HG02763 (cell line): ENCODE measurements around the gene GEMIN8.

ENCODE experiments used
- ATAC-seq: cut with Tn5 transposase; IDR thresholded peaks from one replicate; pipeline ENCODE4 v1.9.1; 2021; ENCODE audit warnings: mild to moderate bottlenecking, moderate library complexity; ENCODE audit not compliant: unreplicated experiment

The GEMIN8 gene, protein sequence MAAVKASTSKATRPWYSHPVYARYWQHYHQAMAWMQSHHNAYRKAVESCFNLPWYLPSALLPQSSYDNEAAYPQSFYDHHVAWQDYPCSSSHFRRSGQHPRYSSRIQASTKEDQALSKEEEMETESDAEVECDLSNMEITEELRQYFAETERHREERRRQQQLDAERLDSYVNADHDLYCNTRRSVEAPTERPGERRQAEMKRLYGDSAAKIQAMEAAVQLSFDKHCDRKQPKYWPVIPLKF

DNA sequence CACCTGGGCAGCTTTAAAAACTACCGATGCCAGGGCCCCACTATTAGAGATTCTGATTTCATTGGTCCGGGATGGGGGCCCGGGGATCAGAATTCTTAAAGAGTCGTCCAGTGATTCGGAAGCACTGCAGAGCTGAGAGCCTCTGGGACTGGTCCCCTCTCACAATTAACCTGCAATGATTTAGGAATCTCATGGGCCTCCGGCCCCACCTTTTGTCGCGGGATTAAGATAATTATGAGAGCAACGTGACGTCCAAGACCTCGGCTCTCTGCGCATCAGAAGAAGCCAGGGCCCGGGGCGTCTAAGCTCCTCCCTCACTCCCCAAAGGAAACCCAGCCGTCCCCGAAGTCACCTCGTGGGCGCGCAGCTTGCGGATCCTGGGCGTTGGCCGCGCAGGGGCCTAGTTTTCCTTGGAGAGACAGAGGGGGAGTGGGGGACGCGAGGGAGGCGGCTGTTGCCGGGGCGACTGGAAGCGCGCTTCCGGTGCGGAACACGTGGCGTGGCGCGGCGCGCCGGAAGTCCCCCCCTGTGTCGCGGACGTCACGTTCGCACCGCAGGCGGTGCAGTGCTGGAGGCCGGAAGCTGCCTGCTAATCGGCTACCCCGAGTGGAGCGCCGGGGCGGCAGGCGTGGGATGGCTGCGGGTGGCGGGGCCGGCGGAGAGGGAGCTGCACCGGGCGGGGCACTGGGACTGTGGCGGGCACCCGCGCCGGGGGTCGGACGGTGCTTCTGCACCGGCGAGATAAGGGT is at the start of gene GEMIN8:
TSS of gene GEMIN8 (minus strand) at position 468 of the 749 bp plus-strand sequence. CDS start 8,414 bp downstream, outside the sequence.
- peak; percentile 92 for ATAC-seq

DNA sequence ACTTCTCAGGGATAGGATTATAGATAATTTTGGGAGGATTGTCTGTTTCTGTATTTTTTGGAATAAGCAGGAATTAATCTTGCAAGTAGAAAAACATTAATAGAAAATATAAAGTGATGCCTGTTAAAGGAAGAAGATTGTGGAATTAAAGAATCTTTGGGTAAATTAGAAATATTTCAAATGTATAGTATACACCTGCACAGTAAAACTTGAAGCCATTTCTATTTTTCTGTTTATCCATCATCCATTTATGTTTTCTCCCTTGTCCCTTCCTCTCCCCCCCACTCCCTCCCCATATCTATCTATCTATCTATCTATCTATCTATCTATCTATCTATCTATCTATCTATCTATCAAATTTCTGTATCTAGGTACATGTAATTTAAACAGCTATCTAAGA is 46.9 kb upstream of the GEMIN8 start:
- no peak for ATAC-seq

DNA sequence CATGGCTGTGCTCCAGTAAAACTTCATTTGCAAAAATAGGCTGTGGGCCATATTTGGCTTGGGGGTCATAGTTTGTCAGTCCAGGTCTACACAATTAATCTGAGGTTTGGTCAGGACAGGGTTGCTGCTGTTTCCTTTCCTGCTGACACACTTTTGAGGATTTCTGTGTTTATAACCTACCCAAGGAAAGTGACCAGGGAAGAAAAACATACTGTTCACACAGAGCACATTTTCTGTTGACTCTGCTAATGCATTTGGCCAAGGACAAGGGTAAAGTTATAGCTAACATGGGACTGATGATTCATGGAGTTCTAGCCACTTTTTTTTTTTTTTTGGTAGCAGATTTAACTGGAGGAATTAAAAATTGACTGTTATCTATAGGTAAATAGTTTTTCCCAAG is 43.9 kb upstream of the GEMIN8 start:
- ATAC-seq, result no peak

DNA sequence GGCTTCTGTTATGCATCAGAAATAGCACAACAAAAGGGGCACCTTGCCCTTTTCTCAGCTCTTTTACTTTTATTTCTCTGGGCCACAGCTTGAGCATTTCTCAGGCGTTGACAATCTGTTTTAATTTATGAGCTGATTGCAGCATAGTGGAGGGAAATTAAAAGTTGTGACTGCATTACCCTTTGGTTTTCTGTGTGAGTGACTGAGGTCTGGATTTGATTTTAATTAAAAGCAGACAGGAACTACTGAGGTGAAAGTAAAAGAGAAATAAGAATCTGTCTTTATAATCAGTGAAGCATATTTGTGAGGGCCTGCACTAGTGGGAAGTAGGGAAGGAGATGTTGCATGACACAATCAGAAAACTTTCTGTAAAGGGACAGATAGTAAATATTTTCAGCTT is 43.4 kb upstream of the GEMIN8 start:
- ATAC-seq, result no peak

DNA sequence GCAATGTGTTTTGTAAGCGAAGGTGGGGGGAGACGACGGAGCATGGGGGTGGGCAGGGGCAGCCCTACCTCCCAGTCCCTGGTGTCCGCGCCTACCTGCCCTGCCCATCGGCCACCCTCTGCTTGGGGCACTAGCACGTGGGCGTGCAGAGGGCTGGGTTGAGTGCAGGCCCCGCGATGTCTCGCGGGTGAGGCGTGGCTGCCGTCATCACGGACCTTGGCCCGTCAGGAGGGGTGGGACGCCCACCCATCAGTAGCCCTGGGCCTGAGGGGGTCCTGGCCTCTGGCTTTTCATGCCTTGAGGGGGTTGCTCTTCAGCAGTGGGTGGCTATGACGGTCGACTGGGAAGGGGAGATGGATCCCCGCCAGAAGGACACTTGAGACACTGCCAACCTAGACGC is 36.1 kb upstream of the GEMIN8 start:
- ATAC-seq, result no peak

DNA sequence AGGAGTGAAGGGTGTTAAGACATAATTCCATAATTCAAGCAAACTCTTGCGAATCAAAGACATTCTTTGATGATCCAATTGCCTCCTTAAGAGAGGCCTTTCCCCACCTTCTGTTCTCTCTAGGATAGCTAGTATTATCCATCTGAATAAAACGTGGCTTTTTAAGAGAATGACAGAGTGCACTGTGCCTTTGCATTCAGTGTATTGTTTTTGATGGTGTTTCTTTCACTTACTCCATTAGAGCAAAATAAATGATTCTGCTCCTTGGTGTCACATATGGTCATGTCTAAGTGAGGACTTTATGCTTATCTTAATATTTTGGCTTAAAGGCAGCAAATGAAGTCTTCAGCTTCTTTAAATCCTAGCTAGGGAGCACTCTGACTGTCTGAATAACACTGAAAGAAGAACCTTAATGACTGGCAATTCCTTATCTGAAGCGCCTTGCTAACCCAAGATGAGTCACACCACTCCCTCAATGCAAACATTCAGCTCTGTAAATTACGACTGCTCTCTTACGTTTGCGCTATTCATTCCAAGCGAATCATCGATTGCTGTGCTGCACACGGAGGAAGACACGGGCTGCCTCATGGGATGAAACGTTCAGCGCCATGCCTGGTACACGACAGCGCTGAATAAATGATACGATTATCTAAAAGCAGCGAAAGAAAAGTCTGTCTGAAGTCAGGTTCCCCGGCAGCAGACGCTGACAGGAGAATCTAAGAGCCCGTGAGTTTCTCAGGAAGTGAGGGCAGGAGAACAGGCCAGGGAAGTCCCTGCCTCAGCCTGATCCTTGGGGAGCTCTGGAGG is 35.1 kb upstream of the GEMIN8 start:
- no peak for ATAC-seq

DNA sequence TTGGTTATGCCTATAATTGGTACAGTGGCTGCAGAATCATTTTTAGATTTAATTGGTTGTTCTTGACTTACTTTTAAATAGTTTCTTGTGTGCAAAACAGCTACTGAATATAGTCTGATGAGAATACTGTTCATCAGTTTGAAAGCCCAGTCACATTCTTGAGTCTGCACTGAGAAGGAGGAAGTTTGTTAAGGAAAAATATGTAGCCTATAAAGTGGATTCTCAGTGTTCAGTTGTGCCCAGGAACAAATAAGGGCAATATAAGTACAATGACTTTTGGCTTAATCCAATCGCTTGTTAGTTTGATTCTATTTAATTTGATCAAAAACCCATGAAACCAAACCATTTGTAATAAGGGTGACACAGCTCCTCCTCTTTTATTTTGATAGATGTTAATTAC is 32.8 kb upstream of the GEMIN8 start:
- no peak for ATAC-seq

DNA sequence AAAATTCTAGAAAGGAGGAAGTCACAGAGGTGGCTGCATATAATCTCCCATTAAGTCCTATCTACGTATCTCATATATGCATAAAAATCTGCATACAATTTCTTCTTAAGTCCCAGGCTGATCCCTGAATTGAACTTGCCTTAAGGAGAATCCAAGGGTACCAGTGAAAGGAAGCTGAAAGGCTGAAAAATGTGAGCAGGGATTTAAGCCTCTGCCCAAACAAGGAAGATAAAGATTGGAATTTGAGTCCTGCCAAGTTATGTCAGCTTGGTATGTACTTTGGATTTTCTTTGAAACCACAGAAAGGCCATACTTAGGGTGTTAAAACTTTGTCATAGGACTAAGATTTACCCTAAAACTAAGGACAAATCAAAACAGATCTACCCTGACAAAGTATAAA is 26.5 kb upstream of the GEMIN8 start:
- ATAC-seq, result no peak

DNA sequence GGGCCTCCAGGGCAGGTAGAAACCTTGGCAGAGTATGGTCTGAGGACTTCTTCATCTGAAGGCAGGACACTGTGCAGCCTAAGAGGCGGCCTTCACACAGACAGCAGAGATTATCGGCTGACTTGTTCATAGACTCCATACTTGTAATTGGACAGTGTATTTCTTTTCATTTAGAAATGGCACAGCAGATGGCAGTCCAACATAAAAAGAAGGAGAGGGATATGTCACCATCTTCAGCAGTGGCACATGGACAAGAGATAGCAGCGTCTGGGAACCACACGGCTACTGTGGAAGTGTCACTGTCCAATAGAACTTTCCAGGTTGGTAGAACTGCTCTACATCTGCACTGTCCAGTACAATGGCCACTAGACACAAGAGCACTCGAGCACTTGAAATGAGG is 21.7 kb upstream of the GEMIN8 start:
- no peak for ATAC-seq

DNA sequence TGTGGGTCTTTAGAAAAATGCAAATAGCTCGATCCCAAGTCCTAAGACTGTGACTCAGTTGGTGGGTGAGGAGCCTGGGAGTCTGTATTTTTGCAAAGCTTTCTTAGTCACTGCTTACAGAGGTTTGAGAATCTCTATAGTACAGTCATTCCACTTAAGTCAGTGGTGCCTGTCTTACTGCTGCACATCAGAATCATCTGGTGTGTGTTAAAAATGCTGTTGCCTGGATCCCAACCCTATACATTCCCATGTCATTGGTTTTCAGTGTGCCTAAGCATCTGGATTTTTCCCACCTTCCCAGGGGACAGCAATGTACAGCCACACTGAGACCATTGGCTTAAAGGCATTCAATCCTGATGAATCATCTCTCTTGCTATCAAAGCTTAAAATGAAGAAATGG is 21.0 kb upstream of the GEMIN8 start:
- no peak for ATAC-seq

DNA sequence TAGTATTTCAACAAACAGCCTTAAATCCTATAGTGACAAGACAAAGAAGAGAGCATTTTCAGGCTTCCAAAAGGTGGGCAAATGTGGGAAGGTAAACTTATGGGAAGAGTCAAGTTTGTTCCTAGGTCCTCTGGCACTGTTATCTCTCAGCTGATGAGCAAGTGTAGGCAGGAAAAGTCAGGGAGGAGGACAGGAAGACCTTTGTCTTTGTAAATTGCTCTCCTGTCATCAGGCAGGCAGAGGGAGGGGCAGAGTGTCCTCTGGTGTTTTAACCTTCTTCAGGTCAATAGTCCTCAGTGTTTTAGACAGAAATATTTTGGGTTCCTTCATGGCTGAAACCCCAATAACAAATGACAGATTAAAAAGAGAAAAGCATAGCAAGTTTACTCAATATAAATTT is 13.5 kb upstream of the GEMIN8 start:
- no peak for ATAC-seq

DNA sequence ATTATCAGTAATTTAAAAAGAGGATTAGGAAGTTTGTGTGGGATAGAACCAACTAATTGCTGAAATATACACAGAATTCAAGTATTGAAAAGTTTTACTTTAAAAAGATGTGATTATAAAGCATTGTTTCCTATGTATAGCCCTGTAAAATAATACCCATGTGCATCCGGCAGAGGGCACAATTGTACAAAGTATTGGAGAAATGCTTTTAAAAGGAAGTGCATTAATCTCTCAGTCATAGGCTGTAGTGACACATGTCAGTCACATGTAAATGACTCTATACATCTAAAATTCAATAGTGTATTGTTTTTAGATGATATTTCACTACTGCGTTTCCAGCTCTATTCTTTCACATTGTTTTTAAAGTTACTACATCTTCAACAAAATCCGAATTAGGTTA is 9.7 kb upstream of the GEMIN8 start:
- peak; percentile 86 for ATAC-seq

DNA sequence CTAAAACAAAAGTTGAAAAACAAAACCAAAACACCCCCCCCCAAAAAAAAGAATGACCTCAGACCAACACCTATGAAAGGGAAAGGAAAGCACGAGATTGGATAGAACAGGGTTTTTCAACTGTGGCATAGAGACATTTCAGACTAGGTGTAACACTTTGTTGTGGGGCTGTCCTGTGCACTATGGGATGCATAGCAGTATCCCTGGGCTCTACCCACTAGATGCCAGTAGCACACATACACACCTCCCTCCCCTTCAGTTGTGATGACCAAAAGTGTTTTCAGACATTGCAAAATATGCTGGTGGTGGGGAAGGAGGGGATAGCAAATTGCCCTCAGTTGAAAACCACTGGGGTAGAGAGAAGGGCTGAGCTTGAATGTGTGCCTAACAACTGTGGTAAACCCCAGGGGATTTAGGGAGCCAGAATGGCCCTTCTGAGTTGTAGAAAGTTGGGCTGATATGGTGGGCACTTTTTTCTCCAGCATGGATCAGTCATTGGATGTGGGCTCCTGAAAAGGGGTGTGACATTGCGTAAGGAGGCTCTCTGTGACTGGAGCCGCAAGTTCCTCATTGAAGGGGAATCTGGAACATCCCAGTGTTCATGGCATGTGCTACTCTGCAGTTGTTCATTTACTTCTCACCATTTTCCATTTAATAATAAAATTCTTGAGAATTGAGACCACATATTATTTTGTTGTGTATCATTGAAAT is 8.8 kb upstream of the GEMIN8 start:
- ATAC-seq, result no peak

DNA sequence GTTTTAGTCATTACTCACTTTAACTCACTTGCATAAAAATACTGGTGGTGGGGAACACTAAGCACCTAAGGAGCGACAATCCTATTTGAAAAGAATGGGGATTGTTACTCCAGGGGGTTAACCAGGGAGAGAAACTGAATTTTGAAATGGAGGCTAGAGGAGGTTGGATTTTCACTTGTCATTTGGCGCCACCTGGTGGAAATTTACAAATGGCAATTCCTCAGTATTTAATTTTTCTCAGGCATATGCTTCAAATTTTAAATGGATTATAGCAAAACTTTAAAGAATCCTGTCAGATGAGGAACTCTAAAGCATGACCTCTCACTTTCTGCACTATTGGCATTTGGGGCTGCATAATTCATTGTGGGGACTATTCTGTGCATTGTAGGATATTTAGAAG is 2.7 kb upstream of the GEMIN8 start:
- no peak for ATAC-seq

DNA sequence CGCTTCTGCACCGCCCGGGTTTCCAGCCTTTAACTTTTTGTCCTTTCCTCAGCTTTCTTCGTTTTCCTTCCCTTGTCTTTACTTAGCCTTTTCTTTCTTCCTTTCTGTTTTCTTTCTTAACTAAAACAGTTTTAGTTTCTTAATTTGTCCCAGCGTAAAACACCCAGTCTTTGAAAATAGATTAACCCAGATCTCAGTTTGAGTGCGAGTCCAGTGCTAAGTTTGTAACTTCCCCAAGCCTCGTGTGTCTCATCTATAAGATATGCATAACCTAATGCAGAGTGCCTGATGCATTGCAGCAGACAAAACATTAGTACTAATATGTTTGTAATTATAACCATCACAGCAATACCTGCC is 460 bp upstream of the GEMIN8 start:
- peak; percentile 16 for ATAC-seq

DNA sequence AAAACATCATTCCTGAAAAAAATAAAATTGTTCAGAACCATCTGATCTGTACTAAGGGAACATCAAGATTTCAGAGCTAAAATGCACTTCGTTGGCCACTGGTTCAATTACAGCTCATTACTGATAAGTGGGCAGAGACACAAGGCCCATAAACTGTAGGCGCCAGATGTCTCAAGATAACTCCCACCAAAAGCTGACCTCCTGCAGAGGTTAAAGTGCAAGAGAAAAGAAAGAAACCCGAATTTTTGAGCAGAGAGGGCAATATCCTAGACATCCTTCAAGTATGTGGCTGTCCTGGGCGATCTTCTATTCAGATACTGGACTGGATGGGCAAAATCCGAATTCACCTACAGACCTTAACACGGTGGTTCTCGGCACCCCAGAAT is 660 bp downstream of the GEMIN8 start:
- no peak for ATAC-seq

DNA sequence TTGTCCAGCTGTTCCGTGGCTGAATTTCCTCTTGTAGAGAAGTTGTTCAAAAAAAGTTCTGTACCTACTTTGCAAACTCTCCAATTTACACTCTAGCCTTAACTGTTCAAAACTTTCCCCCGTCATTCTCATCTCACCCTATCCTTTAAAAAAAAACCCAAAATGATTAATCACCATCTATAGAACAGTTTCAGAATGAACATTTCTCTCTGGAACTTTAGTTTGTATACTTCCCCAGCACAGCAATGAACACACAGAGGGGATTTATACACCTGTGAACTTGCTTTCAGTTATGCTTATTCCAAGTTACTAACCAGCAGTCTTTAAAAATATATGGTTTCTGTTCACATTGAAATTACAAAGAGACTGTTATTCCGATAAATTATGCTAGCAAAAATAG is 1.2 kb downstream of the GEMIN8 start:
- ATAC-seq, result no peak

DNA sequence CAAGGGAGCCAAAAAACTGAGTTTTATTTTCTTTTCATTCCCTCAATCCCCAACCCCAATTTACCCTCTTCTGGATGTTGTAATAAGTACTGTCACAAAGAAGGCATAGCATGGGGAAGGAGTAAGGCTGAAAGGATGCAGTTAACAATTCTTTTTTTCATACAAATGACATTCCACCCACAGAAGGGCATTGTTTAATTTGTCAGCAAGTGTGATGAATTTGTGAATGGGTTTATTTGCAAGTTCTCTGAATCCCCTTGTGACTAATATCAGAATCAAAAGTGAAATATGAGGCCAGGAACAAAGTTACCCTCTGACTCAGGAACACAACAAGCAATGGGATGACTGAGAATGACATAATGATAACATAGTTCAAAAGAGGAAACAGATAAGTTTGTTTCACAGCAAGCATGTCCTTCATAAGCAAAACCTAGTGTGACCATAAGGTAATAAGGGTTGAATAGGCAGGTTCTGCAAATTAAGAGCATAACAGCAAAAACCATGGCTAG is 2.1 kb downstream of the GEMIN8 start:
- ATAC-seq, result no peak

DNA sequence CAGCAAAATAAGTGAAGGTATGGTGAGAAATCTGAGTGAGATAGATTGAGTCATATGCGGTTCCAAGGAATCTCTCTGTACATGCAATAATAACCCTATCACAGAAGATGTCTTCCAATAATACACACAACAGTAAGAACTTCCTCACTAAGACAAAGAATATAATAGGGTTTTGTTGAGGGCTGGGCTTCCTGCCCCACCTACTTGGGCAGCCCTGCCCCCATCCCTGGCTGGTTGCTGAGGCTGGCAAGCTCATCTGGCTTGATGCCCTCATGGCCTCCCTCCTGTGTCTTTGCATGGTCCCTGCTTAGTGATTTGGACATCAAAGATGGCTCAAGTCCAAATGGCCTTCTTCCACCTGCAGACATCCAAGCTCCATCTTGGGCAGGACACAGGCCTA is 2.7 kb downstream of the GEMIN8 start:
- no peak for ATAC-seq

DNA sequence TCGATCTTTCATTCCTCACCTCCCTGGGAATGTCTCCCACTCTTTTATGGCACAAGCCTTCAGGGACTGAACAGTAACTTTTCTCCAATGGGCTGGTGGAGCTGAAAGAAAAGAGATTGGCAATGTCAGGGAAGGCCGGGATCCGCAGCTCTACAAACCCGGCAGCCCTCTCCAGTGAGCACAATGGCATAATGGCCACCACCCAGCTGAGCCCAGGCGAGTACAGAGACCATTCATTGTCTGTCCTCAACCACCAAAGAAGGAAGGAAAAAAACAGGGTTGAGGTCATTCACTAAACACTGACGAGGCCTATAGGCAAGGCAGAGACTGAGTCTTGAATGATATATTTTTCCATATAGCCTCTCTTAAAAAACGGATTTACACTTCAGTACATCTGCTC is 3.6 kb downstream of the GEMIN8 start:
- ATAC-seq, result no peak

DNA sequence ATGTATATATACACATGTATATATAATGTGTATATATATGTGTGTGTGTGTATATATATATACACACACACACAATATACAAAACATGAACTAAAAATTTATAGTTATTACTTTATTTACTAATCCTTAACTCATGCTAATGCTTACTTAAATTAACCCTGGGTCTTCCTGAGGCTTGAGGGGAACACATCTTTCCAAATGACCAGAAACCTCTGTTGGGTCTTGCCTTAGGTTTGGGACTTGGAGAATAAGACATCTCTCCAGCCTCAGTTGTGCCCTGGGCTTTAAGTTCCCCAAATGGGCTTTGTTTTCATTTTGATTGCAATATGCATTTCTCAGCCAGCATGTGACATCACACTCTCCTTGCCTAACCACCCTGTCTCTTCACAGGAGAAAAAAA is 7.7 kb downstream of the GEMIN8 start:
- ATAC-seq, result no peak
